HL-60 (cell line): ENCODE measurements around the gene GOLGA8Q.
"Not testable (repeated sequence)": the region's sequence is repeated elsewhere in the genome, so short reads cannot be mapped to it uniquely, and the experiment has no call there.

Experiments used
- POLR2AphosphoS5 ChIP-seq: IDR thresholded peaks from 2 replicates; pipeline ENCODE4 v1.6.1; 2012; ENCODE audit warnings: low read depth
- TF ChIP-seq, protein P1 (sequence below): IDR thresholded peaks from one replicate; pipeline ENCODE4 v1.5.1; 2011; ENCODE audit warnings: low read length, control low read depth, inconsistent platforms; ENCODE audit not compliant: insufficient read depth

DNA sequence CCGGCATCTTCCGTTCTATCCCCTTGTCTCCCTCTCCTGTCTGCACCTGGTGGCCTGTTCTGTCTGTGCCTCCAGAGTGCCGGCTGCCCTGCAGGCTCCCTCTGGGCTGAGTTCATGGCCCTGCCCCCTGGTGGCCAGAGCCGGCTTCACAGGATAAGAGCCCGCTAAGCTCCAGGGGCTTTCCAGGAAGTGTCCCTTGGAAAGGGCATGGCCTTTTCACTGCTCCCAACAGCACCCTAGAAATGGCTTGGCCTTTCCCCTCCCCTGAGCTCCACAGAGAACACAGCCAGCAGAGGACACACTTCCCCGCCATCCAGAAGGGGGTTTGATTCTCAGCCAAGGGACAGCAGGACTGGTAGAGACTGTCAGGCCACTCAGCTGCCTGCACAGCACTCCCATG, 15.1 kb downstream of the GOLGA8Q start:
- TF ChIP-seq, protein P1, sequence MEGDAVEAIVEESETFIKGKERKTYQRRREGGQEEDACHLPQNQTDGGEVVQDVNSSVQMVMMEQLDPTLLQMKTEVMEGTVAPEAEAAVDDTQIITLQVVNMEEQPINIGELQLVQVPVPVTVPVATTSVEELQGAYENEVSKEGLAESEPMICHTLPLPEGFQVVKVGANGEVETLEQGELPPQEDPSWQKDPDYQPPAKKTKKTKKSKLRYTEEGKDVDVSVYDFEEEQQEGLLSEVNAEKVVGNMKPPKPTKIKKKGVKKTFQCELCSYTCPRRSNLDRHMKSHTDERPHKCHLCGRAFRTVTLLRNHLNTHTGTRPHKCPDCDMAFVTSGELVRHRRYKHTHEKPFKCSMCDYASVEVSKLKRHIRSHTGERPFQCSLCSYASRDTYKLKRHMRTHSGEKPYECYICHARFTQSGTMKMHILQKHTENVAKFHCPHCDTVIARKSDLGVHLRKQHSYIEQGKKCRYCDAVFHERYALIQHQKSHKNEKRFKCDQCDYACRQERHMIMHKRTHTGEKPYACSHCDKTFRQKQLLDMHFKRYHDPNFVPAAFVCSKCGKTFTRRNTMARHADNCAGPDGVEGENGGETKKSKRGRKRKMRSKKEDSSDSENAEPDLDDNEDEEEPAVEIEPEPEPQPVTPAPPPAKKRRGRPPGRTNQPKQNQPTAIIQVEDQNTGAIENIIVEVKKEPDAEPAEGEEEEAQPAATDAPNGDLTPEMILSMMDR, result not testable (repeated sequence)
- TF ChIP-seq POLR2AphosphoS5, result not testable (repeated sequence)
